GM18870 (cell line): Measurements from ENCODE around the gene DEXI.
"Not testable (repeated sequence)": the region's sequence is repeated elsewhere in the genome, so short reads cannot be mapped to it uniquely, and the experiment has no call there.

Experiments
- ATAC-seq: cut with Tn5 transposase; IDR thresholded peaks from one replicate; pipeline ENCODE4 v1.9.1; 2021; ENCODE audit warnings: moderate library complexity; ENCODE audit not compliant: unreplicated experiment

DEXI gene

DNA sequence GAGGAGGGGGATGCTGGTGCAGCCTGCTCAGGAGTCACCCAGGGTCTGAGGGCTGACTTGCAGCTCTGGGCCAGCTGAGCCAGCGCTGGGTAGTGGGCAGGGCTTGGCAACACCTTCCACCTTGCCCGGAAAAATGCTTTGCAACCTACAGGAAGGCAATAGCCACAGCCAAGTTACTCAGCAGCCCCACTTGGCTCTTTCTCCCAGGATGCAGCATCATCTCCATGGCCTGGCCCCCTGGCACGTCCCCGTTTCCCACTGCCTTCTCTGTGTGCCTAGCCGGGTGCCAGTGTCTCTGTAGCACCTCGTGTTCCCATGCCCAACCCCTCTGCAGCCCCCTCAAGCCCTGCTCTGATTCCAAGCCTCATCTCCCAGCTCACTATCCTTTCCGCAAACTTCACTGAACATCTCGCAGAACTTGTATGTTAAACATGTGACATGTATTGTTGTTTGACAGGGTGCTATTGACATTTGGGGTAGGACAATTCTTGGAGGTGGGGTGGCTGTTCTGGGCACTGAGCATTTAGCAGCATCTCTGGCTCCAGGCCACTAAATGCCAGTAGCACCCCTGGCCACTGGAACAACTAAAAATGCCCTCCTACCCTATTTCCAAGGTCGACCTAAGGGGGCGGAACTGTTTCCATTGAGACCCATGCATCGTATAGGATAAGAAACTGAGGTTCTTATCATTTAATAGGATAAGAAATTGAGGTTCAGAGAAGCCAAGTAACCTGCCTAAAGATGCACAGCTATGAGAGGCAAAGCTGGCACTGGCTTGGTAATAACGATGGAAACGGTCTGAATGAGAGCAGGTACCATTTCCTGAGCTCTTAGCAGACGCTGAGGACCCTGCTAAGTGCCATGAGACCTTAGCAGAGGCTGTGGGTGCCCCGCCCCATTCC is 12.2 kb downstream of the DEXI start:
- no peak for ATAC-seq

DNA sequence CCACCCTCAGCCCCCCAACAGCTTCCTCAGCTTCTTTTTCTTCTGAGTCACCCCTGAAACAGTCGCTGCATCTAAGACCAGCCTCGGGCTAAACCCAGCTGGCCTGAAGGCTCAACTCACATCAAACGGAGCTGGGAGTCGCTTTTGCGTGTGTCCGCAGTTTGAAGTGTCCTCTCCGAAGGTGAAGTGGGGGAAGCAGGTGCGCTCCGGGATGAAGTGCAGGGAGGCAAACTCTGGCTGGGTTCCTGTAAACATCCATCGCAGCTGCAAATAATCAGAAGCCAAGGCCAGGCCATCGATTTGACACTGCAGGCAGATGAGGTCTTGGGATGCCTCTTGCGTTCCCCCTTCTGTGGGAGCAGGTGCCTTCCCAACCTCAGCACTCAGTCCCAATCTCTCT is 13.2 kb downstream of the DEXI start:
- ATAC-seq: not testable (repeated sequence)

DNA sequence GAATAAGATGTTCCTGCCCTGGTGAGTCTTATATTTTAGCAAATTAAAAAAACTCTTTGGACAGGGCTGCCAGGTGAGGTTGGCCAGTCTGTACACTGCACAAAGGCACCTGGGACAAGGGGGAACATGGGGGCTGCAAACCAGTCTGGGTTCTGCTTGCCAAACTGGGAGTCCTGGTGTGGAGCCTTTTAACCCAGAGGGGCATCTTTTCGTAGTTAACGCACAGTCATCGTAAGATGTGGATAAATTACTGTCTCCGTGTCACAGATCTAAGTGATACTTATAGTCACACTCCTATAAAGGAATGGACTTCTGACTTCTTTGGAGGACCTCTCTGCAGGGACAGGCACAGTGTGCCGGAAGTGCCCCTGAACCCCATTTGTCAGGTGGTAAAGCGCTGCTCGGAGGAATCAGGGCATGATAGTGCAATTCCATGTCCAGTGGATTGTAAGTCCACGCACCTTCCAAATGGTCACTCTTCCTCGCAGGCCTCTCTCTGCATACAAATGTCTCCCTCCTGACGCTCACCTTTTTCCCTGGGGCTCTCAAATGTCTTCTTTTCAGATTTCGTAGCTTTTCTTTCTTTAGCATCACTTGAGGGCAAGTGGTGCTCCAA is 14.7 kb downstream of the DEXI start:
- ATAC-seq: no peak

DNA sequence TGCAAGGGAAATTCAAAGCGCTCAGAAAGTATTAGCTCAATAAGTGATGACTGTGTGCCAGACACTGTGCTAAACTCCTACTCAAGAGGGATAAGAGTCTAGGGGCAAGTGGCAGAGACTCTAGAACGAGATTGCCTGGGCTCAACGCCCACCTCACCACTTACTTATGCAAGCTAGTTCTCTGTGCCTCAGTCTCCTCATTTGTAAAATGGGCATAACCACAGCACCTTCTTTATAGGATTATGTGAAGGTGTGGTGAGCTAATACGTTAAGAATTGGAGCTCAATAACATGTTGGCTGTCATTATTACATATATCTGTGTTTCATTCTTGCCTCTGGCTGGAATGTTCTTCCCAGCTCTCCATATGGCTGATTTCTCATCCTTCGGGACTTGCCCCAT is 15.4 kb downstream of the DEXI start:
- no peak for ATAC-seq

DNA sequence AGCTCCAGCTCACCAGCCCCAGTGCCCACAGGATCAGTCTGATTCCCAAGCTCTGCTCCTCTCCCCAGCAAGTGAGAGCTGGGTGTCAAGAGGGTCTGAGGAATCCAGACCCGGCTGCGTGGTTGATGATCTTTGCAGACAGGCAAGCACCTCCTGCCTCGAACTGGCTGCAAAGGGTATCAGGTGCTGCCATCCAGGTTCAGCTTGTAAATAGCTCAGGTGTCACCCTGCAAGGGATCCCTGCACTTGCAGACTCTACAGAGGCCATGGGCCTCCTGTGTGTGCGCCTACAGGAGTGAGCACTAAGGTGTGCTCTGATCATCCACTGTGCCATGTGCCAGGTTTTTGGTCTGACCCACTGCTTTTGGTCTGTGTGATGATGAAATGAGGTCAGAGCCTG is 16.2 kb downstream of the DEXI start:
- no peak for ATAC-seq

DNA sequence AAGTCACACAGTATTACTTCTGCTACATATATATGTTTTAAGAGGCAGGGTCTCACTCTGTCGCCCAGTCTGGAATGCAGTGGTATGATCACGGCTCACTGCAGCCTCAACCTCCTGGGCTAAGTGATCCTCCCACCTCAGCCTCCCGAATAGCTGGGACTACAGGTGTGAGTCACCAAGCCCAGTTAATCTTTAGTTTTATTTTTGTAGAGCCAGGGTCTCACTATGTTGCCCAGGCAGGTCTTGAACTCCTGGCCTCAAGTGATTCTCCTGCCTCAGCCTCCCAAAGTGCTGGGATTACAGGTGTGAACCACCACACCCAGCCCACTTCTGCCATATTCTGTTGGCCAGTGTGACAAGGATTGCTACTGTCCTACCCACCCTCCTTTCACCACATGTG is 17.0 kb downstream of the DEXI start:
- not testable (repeated sequence) for ATAC-seq

DNA sequence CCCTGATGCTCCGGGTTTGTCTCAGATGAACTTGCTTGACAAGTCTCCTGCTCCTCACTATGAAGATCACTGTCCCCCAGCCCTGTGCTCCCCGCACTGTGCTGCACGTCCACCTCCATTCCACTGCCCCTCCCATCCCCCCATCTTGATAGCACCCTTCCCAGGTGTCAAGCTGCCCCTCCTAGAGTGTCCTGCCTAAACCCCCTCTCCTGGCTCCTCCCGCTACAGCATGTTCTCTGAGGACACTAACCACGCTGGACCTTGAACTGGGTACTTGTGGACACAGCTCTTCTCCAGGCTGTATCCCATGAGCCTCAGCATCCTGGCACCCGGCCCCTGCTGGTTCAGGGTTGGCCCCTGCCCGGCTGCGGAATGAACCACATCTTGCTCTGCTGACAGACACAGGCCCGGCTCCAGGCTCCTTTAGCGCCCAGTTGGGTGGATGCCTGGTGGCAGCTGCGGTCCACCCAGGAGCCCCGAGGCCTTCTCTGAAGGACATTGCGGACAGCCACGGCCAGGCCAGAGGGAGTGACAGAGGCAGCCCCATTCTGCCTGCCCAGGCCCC is 18.5 kb downstream of the DEXI start:
- no peak for ATAC-seq

DNA sequence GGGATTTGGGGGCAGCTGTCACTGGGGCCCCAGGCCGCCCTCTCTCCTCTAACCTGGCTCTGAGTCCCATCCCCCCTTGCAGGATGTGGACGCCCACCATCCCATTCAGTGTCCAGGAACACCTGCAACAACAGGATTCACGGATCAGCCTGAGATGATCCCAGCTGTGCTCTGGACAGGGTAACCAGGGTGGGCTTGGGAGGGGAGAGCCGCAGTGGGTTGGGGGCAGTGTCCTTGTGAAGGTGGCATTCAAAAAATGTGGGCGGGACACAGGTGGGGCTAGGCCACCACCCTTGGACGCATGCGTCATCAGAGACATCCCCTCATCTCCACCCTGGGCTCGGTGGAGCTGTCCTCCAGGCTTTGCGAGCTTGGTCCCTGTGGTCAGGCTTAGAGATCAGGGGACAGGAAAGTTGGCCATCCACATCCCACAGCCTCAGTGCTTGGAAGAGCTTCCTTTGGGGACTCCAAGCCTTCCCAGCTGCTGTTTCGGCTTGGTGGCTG is 19.1 kb downstream of the DEXI start:
- no peak for ATAC-seq

DNA sequence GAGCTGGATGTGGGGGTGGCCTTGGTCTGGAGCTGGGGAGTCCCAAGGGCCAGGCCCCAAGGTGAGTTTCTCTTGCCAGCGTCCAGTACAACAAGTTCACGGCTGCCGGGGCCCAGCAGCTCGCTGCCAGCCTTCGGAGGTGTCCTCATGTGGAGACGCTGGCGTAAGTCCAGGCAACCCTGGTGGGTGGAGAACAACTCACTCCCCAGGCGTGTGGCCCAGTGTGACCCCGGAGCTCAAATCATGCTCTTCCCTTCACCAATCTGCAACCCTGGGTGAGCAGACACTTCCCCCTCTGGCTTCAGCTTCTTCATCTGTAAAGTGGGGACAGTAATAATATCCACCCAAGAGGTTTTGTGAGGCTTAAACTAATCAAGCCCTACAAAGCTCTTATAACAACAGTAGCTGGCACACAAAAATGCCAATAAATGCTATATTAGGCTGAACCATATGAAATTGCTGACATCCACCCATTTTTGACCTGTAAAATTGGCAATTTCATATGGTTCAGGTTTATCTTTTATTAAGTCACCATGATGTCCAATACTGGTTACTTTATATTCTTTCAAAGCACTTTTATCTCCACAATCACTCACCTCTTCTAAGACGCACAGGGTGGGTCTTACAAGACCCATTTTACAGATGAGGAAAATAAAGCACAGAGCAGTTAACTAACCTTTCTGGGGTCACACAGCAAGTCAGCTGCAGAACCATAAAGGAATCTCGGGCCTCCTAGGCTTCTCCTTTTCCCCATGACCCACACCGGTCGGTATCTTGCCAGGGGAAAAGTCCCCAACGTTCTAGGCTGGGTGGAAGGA is 19.7 kb downstream of the DEXI start:
- no peak for ATAC-seq

DNA sequence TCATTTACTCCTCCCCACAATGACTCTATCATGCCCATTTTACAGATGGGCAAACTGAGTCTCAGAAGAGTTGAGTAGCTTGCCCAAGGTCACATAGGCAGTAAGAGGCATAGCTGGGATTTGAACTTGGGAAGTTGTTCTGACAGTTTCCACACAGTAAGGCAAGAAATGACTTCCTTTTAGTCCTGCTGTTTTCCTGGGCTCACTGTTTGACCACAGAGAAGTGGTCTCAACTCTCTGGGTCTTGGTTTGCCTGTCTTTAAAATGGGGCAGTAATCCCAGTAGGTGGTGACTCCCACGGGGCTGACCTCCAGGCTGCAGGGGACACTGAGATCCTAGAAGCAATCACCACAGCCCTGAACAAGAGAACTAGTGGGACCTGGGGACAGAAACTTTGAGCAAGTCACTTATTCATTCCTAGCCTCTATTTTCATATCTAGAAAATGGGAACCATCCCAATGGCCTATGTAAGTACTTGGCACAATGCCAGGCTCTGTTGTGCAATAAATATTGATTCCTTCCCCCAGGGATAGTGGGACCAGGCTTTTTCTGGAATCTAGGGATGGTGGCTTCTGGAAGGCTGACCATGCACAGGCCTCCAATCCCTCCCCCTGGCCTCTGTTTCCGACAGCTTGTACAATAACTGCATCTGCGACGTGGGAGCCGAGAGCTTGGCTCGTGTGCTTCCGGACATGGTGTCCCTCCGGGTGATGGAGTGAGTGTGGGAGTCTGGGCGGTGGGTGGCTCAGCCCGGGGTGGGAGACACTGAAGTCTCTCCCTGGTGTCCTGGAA is 20.5 kb downstream of the DEXI start:
- ATAC-seq: no peak

DNA sequence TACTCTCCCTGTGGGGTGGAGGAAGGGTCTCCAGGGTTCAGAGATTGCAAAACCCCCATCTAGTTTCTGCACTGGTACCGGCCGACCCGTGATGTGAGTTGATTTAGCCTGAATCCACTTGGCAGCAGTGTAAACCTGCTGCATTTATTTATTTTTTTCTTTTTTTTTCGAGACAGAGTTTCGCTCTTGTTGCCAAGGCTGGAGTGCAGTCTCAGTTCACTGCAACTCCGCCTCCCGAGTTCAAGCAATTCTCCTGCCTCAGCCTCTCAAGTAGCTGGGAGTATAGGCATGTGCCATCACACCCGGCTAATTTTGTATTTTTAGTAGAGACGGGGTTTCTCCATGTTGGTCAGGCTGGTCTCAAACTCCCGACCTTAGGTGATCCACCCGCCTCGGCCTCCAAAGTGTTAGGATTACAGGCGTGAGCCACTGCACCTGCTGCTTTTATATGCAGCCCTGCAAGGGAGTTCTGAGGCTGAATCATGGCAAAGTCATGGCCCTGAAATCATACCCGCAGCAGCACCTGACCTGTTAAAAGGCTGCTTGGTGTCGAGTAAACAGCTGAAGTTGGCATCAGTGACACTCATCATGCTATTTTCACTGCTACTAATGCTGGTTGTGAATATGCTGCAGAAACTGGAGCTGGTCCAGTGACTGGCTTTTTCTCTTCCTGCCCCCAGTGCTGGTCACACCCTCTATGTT is 21.4 kb downstream of the DEXI start:
- ATAC-seq: no peak

DNA sequence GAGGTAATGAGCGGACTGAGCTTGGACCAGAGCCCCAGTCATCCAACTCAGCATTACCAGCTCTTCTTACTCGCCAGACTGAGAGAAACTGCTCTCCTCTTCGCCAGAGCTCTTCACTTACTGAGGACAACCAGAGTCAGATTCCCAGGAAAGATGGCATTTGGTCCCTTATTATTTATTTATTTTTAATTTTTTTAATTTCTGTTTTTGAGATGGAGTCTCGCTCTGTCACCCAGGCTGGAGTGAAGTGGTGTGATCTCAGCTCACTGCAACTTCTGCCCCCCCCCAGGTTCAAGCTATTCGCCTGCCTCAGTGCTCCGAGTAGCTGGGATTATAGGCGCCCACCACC is 23.3 kb downstream of the DEXI start:
- ATAC-seq: no peak

DNA sequence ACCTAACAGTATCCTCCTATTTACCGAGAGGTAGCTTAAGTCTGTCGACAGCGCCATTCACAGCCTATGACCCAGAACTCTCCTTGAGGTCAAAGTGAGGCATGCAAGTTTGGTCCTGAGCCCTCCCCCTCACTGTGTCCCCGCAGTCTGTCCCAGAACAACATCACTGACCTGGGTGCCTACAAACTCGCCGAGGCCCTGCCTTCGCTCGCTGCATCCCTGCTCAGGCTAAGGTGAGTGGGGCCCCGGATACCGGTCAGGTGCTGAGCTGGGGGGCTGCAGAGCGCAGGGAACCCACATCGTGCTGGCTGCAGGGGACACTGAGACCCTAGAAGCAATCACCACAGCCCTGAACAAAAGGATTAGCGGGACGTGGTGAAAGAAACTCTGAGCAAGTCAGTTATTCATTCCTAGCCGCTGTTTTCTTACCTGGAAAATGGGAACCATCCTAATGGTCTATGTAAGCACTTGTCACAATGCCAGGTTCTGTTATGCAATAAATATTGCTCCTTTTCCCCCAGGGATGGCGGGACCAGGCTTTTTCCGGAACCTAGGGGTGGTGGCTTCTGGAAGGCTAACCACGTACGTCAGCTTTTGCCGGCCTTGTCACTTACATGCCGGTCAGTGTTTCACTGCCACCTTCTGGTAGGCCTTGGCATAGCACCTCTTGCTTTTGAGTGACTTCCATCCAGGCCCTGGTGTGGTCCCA is 23.8 kb downstream of the DEXI start:
- no peak for ATAC-seq

DNA sequence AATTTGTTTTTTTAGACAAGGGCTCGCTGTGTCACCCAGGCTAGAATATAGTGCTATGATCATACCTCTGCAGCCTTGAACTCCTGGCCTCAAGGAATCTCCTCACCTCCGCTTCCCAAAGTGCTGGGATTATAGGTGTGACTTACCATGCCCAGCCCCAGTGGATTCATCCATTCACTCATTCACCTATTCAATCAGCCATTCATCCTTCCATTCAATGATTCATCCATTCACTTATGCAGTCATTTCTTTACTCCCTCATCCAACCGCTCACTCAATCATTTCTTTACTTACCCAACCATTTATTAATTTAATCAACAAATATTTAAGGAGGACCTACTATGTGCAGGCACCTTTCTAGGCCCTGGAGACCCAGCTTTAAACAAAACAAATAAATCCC is 25.7 kb downstream of the DEXI start:
- ATAC-seq: no peak

DNA sequence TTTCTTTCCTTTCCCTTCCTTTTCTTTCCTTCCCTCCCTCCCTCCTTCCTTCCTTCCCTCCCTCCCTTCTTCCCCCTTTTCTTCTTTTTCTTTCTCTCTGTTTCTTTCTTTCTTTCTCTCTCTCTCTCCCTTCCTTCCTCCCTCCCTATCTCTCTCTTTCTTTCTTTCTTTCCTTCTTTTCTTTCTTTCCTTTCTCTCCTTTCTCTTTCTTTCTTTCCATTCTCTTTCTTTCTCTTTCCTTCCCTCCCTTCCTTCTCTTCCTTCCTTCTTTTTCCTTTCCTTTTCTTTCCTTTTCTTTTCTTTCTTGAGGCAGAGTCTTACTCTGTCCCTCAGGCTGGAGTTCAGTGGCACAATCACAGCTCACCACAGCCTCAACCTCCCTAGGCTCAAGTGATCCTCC is 31.0 kb downstream of the DEXI start:
- no peak for ATAC-seq

DNA sequence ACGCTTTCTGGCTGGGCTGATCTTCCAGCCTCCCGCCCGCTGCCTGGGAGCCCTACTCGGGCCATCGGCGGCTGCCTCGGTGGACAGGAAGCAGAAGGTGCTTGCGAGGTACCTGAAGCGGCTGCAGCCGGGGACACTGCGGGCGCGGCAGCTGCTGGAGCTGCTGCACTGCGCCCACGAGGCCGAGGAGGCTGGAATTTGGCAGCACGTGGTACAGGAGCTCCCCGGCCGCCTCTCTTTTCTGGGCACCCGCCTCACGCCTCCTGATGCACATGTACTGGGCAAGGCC is 34.6 kb downstream of the DEXI start:
- no peak for ATAC-seq

DNA sequence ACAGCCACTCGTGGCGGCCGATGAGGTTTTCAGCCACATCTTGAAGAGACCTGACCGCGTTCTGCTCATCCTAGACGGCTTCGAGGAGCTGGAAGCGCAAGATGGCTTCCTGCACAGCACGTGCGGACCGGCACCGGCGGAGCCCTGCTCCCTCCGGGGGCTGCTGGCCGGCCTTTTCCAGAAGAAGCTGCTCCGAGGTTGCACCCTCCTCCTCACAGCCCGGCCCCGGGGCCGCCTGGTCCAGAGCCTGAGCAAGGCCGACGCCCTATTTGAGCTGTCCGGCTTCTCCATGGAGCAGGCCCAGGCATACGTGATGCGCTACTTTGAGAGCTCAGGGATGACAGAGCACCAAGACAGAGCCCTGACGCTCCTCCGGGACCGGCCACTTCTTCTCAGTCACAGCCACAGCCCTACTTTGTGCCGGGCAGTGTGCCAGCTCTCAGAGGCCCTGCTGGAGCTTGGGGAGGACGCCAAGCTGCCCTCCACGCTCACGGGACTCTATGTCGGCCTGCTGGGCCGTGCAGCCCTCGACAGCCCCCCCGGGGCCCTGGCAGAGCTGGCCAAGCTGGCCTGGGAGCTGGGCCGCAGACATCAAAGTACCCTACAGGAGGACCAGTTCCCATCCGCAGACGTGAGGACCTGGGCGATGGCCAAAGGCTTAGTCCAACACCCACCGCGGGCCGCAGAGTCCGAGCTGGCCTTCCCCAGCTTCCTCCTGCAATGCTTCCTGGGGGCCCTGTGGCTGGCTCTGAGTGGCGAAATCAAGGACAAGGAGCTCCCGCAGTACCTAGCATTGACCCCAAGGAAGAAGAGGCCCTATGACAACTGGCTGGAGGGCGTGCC is 35.1 kb downstream of the DEXI start:
- ATAC-seq: no peak

DNA sequence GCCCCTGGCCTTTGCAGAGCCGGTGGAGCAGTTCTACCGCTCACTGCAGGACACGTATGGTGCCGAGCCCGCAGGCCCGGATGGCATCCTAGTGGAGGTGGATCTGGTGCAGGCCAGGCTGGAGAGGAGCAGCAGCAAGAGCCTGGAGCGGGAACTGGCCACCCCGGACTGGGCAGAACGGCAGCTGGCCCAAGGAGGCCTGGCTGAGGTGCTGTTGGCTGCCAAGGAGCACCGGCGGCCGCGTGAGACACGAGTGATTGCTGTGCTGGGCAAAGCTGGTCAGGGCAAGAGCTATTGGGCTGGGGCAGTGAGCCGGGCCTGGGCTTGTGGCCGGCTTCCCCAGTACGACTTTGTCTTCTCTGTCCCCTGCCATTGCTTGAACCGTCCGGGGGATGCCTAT is 35.8 kb downstream of the DEXI start:
- ATAC-seq: no peak

DNA sequence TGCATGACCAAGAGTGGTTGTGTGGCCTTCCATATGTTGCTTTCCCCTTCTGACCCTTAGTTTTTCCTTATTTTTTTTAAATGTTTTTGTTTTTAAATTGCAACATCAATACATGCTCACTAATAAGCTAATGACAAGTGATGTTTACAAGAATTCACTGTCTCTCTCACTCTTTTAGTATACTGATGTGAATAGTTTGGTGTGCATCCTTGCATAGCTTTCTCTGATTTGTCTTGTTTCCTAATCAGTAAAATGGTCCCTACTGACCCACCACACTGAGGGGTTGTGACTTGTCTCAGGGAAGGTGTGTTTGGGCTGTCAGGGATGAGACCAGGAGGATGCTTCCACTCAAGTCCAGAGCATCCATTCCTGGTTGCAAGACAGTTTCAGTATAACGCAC is 39.3 kb downstream of the DEXI start:
- ATAC-seq: no peak
